Subcutaneous abdominal adipose tissue (tissue), 5 donors: ENCODE data around the gene PYGB.

Experiments used
- H3K27ac ChIP-seq: one replicate; pipeline ENCODE4 v1.7.0; 2013; ENCODE audit warnings: low read depth, mild to moderate bottlenecking, inconsistent platforms, low read length, moderate library complexity
- H3K27me3 ChIP-seq, 5 donors: one replicate each; pipeline ENCODE4 v1.7.0; 2013; ENCODE audit warnings: low read length in 5 of 5, inconsistent platforms in 1 of 5; ENCODE audit not compliant: control insufficient read depth in 5 of 5, insufficient read depth in 4 of 5
- H3K36me3 ChIP-seq, 5 donors: one replicate each; pipeline ENCODE4 v1.7.0; 2013; ENCODE audit warnings: low read length in 5 of 5; ENCODE audit not compliant: control insufficient read depth in 5 of 5, insufficient read depth in 5 of 5
- H3K4me1 ChIP-seq, 5 donors: one replicate each; pipeline ENCODE4 v1.7.0; 2013; ENCODE audit warnings: low read length in 5 of 5, mild to moderate bottlenecking in 3 of 5, moderate library complexity in 1 of 5; ENCODE audit not compliant: control insufficient read depth in 5 of 5, insufficient read depth in 5 of 5
- H3K4me3 ChIP-seq, 5 donors: one replicate each; pipeline ENCODE4 v1.7.0; 2013; ENCODE audit warnings: low read length in 5 of 5, low read depth in 1 of 5
- H3K9ac ChIP-seq, 5 donors: one replicate each; pipeline ENCODE4 v1.7.0; 2013; ENCODE audit warnings: low read length in 5 of 5, mild to moderate bottlenecking in 4 of 5, moderate library complexity in 3 of 5
- H3K9me3 ChIP-seq, 5 donors: one replicate each; pipeline ENCODE4 v1.7.0; 2013; ENCODE audit warnings: low read length in 5 of 5; ENCODE audit not compliant: control insufficient read depth in 5 of 5
- donor health status: healthy.
- donor health status: healthy.
- donor health status: healthy.
- donor health status: healthy.
- donor health status: healthy.

PYGB gene

DNA sequence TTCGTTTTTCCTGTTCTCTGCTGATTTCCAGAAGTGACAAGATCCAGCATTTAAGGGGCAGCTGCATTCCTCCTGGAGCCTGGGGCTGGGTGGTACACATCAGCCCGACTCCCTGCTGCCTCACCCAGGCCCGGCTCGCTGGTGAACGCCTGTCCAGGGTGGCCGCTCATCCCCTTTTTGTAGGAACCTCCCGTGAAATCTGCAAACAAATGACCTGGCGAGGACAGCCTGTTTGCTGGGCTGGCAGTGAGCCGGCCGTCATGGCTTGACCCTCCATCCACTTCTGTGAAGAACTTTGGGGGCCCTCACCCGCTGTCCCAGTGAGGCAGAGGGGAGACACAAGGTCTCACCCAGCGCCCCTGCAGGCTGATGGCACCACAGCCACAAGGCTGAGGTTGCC lies 39.0 kb downstream of the PYGB start:
- H3K9me3 ChIP-seq, result no peaks in the 10 kb centered on the region
- H3K4me3 ChIP-seq, result no peak overlapping the region
- peaks cover 0 to 8% (median 2%) of the 10 kb centered on the region in 5 donors for H3K4me1 ChIP-seq
- no peak overlapping the region for H3K9ac ChIP-seq
- no peaks in the 10 kb centered on the region for H3K27me3 ChIP-seq
- peaks cover 0 to 100% (median 95%) of the 10 kb centered on the region in 5 donors for H3K36me3 ChIP-seq
- no peak overlapping the region for H3K27ac ChIP-seq

DNA sequence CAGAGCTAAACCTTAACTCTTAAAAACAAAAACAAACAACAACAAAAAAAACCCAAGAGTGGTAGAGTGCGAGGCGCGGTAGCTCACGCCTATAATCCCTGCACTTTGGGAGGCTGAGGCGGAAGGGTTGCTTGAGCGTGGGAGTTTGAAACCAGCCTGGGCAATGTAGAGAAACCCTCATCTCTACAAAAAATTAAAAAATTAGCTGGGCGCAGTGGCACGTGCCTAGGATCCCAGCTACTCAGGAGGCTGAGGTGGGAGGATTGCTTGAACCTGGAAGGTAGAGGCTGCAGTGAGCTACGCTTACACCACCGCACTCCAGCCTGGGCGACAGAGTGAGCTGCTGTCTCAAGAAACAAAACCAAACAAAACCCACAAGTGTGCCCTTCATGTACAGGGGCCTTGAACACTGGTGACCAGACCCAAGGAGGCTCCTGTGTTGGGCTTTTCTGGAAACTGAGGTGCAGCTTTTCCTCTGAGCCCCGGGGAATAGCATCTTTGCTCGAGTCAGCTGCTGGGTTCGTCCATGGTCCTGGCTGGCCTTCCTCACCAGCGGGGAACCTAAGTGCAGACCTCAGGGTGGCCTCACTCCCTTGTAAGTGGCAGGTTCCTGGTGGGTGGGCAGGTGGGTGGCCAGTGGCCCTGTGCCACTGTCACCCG lies 39.9 kb downstream of the PYGB start:
- Histone ChIP-seq H3K36me3 (peaks cover 0 to 100% (median 91%) of the 10 kb centered on the region in 5 donors), H3K4me3 (no peak overlapping the region), H3K27me3 (no peaks in the 10 kb centered on the region), H3K9ac (no peak overlapping the region), H3K9me3 (no peaks in the 10 kb centered on the region), H3K27ac (no peak overlapping the region), H3K4me1 (peaks cover 0 to 8% (median 2%) of the 10 kb centered on the region in 5 donors)

GRCh38 chr20:25288291-25289181 lies 40.7 kb downstream of the PYGB start:
- Histone ChIP-seq H3K9me3 (no peaks in the 10 kb centered on the region), H3K27me3 (no peaks in the 10 kb centered on the region), H3K4me1 (peaks cover 0 to 8% (median 2%) of the 10 kb centered on the region in 5 donors), H3K4me3 (no peak overlapping the region), H3K36me3 (peaks cover 0 to 97% (median 85%) of the 10 kb centered on the region in 5 donors), H3K9ac (no peak overlapping the region), H3K27ac (no peak overlapping the region)

DNA sequence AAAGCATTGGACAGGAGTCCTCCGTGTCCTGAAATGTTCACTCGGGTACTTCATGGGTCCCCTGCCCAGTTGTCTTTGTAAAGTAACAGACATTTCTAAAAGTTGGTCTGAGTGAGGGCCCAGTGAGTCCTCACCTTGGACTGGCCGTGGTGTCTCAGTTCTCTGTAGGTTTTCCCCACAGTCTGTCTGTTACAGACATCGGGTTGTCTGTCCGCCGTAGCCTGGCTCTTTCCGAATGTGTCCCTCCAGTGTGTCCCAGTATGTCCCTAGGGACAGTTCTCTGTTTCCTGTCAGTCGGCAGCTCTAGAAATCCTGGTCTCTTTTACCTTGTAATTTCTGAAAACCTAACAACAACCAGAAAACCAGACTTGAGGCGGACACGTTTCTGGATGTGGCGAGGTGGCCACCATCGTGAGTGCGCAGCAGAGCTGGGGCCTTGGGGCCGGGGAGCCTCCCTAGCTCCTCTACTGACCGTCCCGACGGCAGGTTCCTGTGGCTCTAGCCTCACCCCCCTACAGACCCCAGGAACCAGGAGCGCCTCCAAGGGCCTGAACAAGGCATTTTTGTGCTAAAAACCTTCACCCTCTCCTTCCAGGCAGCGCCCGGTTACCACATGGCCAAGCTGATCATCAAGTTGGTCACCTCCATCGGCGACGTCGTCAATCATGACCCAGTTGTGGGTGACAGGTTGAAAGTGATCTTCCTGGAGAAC lies 42.2 kb downstream of the PYGB start:
- Histone ChIP-seq H3K9ac (no peak overlapping the region), H3K27ac (no peak overlapping the region), H3K4me3 (no peak overlapping the region), H3K4me1 (peaks cover 0 to 16% (median 6%) of the 10 kb centered on the region in 5 donors), H3K27me3 (no peaks in the 10 kb centered on the region), H3K9me3 (no peaks in the 10 kb centered on the region), H3K36me3 (peaks cover 0 to 88% (median 80%) of the 10 kb centered on the region in 5 donors)

DNA sequence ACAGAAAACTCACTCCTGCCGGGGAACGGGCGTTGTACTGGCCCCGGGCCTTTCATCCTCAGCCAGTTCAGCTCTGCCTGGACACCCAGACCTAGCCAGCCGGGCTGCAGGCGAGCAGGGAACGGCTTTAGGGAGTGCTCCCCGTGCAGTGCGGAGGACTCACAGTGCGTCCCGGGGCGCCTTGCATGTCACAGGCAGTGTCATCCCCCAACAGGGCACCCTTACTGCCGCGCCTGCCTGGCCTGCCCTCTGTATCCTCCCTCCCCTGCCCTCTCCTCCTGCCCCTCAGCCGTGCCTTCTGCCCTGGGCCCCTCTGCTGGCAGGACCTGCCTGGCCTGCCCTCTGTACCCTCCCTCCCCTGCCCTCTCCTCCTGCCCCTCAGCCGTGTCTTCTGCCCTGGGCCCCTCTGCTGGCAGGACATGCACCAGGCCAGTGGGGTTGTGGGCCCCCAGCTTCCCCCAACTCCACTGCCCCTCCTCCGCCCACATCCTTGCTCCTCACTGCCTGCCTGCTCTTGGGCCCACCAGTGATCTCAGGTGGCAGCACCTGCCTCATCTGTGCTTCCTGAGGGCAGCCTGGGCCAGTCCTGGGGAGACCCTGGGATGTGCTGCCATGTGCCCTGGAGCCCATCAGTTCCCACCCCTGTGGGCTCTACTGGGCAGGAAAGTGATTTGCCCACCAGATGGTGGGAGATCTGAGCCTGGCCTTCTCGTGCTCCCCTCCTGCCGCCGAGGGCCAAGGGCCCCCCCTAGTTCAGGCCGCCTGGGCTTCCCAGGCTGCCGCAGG lies 43.0 kb downstream of the PYGB start:
- Histone ChIP-seq H3K27me3 (no peaks in the 10 kb centered on the region), H3K9me3 (no peaks in the 10 kb centered on the region), H3K27ac (no peak overlapping the region), H3K4me3 (no peak overlapping the region), H3K36me3 (peaks cover 0 to 80% (median 77%) of the 10 kb centered on the region in 5 donors), H3K9ac (no peak overlapping the region), H3K4me1 (peaks cover 2 to 22% (median 14%) of the 10 kb centered on the region in 5 donors)

- Histone ChIP-seq H3K4me1 (peaks cover 4 to 24% (median 21%) of the 10 kb centered on the region in 5 donors), H3K27ac (no peak overlapping the region)
Observed at GRCh38 chr20:25291432-25292133, 43.7 kb downstream of the PYGB start.

GRCh38 chr20:25292176-25292891 lies 44.4 kb downstream of the PYGB start:
- H3K9ac ChIP-seq, result no peak overlapping the region
- peaks cover 6 to 32% (median 29%) of the 10 kb centered on the region in 5 donors for H3K4me1 ChIP-seq
- no peaks in the 10 kb centered on the region for H3K9me3 ChIP-seq
- no peaks in the 10 kb centered on the region for H3K27me3 ChIP-seq
- H3K36me3 ChIP-seq, result peaks cover 0 to 79% (median 66%) of the 10 kb centered on the region in 5 donors
- H3K4me3 ChIP-seq, result no peak overlapping the region
- no peak overlapping the region for H3K27ac ChIP-seq

More at GRCh38 chr20:25291432-25292133, 43.7 kb downstream of the PYGB start:
- Histone ChIP-seq H3K27me3 (no peaks in the 10 kb centered on the region), H3K36me3 (peaks cover 0 to 79% (median 72%) of the 10 kb centered on the region in 5 donors), H3K9ac (no peak overlapping the region), H3K4me3 (no peak overlapping the region), H3K9me3 (no peaks in the 10 kb centered on the region)

DNA sequence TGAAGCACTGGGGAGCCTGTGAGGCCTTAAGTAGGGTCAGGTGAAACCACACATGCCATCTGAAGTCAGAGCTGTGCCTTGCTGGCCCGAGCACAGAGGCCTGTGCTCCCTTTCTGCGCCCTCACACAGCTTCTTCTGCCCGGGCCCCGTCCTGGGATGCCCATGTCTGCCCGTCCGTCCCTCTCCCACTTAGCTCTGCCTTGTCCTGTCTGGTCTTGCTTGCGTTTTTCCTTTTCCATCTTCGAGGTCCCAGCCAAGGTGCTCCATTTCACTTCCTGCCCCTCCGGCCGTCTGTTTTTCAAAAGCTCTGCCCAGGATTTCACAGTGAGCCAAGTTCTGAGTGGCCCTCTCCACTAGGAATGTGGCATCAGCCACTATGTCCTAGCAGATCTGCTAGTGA lies 45.6 kb downstream of the PYGB start:
- peaks cover 6 to 38% (median 32%) of the 10 kb centered on the region in 5 donors for H3K4me1 ChIP-seq
- H3K9ac ChIP-seq, result no peak overlapping the region
- no peak overlapping the region for H3K27ac ChIP-seq
- no peak overlapping the region for H3K4me3 ChIP-seq
- H3K27me3 ChIP-seq, result no peaks in the 10 kb centered on the region
- no peaks in the 10 kb centered on the region for H3K9me3 ChIP-seq
- H3K36me3 ChIP-seq, result peaks cover 0 to 76% (median 63%) of the 10 kb centered on the region in 5 donors
